WERI-Rb-1 (cell line): ENCODE results near the gene KIAA1671.
A peak's percentile ranks its signal among the peaks of the same experiment; 100 is the strongest.

ENCODE experiments used
- DNase-seq: peaks from one replicate; pipeline ENCODE4 v3.0.0-alpha.2; 2020
- H3K27ac ChIP-seq: fragments of 250-450 bp; sonication (Bioruptor Pico); 2 replicates; pipeline ENCODE4 v1.5.1; 2020; ENCODE audit warnings: mild to moderate bottlenecking, moderate library complexity
- H3K27me3 ChIP-seq: fragments of 250-450 bp; sonication (Bioruptor Pico); 2 replicates; pipeline ENCODE4 v1.5.1; 2021; ENCODE audit warnings: mild to moderate bottlenecking, low read depth, moderate library complexity; ENCODE audit not compliant: insufficient read depth, severe bottlenecking
- H3K36me3 ChIP-seq: fragments of 250-450 bp; sonication (Bioruptor Pico); 2 replicates; pipeline ENCODE4 v1.5.1; 2020; ENCODE audit warnings: mild to moderate bottlenecking, moderate library complexity
- H3K4me3 ChIP-seq: 2 replicates; pipeline ENCODE4 v1.5.1; 2011; ENCODE audit warnings: low read depth, mild to moderate bottlenecking, control low read depth, low read length
- H3K9me3 ChIP-seq: fragments of 250-450 bp; sonication (Bioruptor Pico); 2 replicates; pipeline ENCODE4 v1.5.1; 2021; ENCODE audit warnings: mild to moderate bottlenecking, moderate library complexity; ENCODE audit not compliant: severe bottlenecking
- TF ChIP-seq, protein P1 (sequence below): IDR thresholded peaks from 2 replicates; pipeline ENCODE4 v1.5.1; 2011; ENCODE audit warnings: low read depth, mild to moderate bottlenecking, control low read depth, inconsistent platforms, low read length

The KIAA1671 gene

DNA sequence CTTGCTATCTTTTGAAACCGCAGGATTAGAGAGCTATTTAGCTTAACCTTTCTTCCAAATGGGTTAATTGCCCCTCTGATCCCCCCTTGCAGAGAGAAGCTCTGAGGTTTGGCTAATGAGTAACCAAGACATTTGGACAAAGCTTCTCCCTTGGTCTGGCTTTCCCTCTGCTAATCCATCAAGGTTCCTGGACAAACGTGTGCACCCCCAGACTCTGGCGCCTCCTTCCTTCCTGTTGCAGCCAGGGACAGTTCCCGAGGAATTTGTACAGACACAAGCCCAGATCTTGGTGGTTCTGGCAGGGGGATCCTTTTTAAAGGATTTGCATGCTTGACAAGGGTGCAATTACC lies 1.6 kb downstream of the KIAA1671 start:
- no peak overlapping the region; the same call in 1 of the 2 replicates for H3K27ac ChIP-seq
- no peaks in the 10 kb centered on the region for H3K9me3 ChIP-seq
- H3K36me3 ChIP-seq: no peaks in the 10 kb centered on the region; the same call in 1 of the 2 replicates
- peak overlapping the region; percentile 56 for H3K4me3 ChIP-seq
- TF ChIP-seq, protein P1, sequence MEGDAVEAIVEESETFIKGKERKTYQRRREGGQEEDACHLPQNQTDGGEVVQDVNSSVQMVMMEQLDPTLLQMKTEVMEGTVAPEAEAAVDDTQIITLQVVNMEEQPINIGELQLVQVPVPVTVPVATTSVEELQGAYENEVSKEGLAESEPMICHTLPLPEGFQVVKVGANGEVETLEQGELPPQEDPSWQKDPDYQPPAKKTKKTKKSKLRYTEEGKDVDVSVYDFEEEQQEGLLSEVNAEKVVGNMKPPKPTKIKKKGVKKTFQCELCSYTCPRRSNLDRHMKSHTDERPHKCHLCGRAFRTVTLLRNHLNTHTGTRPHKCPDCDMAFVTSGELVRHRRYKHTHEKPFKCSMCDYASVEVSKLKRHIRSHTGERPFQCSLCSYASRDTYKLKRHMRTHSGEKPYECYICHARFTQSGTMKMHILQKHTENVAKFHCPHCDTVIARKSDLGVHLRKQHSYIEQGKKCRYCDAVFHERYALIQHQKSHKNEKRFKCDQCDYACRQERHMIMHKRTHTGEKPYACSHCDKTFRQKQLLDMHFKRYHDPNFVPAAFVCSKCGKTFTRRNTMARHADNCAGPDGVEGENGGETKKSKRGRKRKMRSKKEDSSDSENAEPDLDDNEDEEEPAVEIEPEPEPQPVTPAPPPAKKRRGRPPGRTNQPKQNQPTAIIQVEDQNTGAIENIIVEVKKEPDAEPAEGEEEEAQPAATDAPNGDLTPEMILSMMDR: peak; percentile 20; the same call in 1 of the 2 replicates
- peak; percentile 20 for DNase-seq
- no peaks in the 10 kb centered on the region for H3K27me3 ChIP-seq

DNA sequence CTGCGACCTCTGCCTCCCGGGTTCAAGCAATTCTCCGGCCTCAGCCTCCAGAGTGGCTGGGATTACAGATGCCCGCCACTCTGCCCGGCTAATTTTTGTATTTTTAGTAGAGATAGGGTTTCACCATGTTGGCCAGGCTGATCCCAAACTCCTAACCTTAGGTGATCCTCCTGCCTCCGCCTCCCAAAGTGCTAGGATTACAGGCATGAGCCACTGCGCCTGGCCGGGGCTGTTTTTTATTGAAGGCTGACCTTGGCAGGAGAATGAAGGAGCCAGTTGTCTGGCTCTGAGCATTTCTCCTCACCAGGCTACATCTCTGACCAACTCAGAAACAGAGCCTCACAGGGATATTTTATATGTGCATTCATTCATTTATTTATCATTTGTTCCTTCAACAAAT lies 2.3 kb downstream of the KIAA1671 start:
- TF ChIP-seq, protein P1: no peak
- no peaks in the 10 kb centered on the region; the same call in 1 of the 2 replicates for H3K36me3 ChIP-seq
- H3K4me3 ChIP-seq: no peak overlapping the region
- no peak overlapping the region for H3K27ac ChIP-seq
- H3K9me3 ChIP-seq: no peaks in the 10 kb centered on the region
- no peak for DNase-seq
- H3K27me3 ChIP-seq: no peaks in the 10 kb centered on the region

DNA sequence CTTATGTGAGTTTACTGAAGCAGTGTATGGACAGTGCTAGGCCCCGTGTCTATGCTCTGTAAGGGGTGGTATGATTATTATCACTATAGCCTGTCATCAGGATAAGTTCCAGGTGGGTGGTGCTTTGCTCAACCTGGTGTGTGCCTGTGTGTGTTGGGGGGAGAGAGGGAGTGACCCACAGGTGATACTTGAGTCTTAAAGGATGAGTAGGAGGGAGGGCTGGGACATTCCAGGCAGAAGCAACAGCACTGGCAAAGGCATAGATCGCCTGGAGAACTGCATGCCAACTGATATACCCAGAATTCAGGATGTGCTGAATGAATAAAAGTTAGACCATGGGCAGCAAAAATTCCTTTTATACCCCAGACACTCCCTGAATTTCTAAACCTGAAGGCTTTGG lies 4.5 kb downstream of the KIAA1671 start:
- Histone ChIP-seq H3K9me3 (no peaks in the 10 kb centered on the region), H3K4me3 (no peak overlapping the region), H3K36me3 (no peaks in the 10 kb centered on the region; the same call in 1 of the 2 replicates), H3K27ac (no peak overlapping the region), H3K27me3 (no peaks in the 10 kb centered on the region)
- TF ChIP-seq, protein P1: no peak
- DNase-seq: no peak

DNA sequence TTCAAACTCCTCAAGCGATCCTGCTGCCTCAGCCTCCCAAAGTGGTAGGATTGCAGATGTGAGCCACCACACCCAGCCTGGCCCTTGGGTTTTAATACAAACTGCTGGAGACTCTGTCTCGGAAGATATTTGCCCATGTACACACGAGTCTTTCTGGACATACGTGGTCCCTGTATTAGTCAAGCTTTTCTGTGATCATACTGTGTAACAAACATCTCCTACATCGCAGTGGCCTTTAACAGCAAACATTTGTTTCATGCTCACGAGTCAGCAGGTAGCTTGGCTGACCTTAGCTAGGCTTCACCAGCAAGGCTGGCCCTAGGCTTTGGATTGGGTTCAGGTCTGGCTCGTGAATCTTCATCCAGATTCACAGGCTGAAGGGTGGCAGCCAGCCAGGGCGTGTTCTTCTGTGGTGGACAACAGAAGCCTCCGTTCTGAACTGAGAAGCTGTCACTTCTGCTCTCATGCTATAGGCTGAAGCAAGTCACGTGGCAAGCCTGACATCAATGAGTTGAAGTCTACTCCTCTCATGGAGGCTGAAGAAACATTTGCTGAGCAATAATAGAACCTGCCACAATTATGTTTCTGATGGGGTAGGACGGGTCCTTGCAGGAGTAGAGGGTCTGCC lies 8.8 kb downstream of the KIAA1671 start:
- H3K9me3 ChIP-seq: no peaks in the 10 kb centered on the region
- no peaks in the 10 kb centered on the region for H3K27me3 ChIP-seq
- DNase-seq: no peak
- no peak overlapping the region for H3K27ac ChIP-seq
- no peaks in the 10 kb centered on the region; the same call in 1 of the 2 replicates for H3K36me3 ChIP-seq
- TF ChIP-seq, protein P1: no peak
- no peak overlapping the region for H3K4me3 ChIP-seq

DNA sequence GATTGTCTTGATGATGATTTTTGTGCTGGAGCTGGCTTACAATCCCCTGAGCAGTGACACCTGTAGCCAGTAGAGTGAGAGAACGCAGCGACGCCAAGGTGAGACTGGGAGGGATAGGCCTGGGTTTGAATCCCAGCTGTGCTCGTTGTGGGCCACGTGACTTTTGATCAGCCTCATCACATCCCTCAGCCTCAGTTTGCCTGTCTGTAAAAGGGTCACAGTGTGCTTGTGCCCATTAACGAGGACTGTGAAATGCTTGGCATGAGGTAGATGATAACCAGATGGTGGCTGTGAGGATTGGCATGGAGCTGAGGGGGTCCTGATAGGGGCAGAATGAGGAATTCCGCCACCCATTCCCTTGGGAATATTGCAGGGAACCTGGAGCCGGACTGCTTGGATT lies 9.6 kb downstream of the KIAA1671 start:
- Histone ChIP-seq H3K4me3 (no peak overlapping the region), H3K27me3 (no peaks in the 10 kb centered on the region), H3K36me3 (no peaks in the 10 kb centered on the region; the same call in 1 of the 2 replicates), H3K9me3 (no peaks in the 10 kb centered on the region), H3K27ac (no peak overlapping the region)
- TF ChIP-seq, protein P1: no peak
- DNase-seq: no peak

DNA sequence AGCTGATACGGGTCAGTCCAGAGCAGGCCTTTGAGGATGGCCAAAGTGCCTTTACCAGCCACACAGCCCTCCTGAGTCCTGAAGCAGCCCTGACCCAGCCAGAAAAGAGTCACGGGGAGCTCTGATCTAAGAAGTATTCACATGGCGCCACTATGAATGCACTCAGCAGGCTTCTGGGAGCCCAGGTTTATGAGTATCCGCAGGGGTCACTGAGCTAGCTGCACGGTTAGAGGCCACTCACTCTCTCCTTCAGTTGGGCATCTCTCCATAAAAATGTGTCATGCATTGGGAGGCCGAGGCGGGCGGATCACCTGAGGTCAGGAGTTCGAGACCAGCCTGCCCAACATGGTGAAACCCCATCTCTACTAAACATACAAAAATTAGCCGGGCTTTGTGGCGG lies 10.3 kb downstream of the KIAA1671 start:
- no peak for DNase-seq
- Histone ChIP-seq H3K27ac (no peak overlapping the region), H3K36me3 (no peaks in the 10 kb centered on the region; the same call in 1 of the 2 replicates), H3K4me3 (no peak overlapping the region), H3K9me3 (no peaks in the 10 kb centered on the region), H3K27me3 (no peaks in the 10 kb centered on the region)
- TF ChIP-seq, protein P1: no peak
